CD4-positive, alpha-beta T cell (primary cell): Measurements from ENCODE around the gene NXNL2. TPM values are rescaled to one million over a fixed set of nuclear protein-coding genes. Genes with fewer than 3 reads are reported as not detected.

ENCODE experiments used
- ATAC-seq: fragments of 200-7000 bp; cut with Tn5 transposase; one replicate; pipeline ENCODE4 v1.10.0; 2022; ENCODE audit warnings: mild to moderate bottlenecking; ENCODE audit not compliant: poor library complexity
- CTCF ChIA-PET: fragments of 350-600 bp; sonication (Branson Sonifier 250); formaldehyde crosslinking; loops from one replicate; lab custom pipeline; 2021; ENCODE audit warnings: antibody characterized with exemption, inconsistent platforms; lab: Charles Lee
- POLR2A ChIA-PET: fragments of 350-600 bp; sonication (Branson Sonifier 250); formaldehyde crosslinking; loops from one replicate; lab custom pipeline; 2021; ENCODE audit warnings: antibody characterized with exemption, inconsistent platforms; lab: Charles Lee
- DNase-seq, 14 experiments: peaks; one replicate each; pipeline ENCODE4 v3.0.0-alpha.2; 2013 to 2020; ENCODE audit warnings: mixed read lengths in 2 of 14
- H3K27ac ChIP-seq, 2 donors: one replicate each; pipeline versions ENCODE4 v1.5.1 to v1.7.0; 2013; ENCODE audit warnings: low read length in 2 of 2, low read depth in 1 of 2, mild to moderate bottlenecking in 1 of 2
- H3K27me3 ChIP-seq, 2 experiments: 1 replicate in 1 of 2; 2 replicates in 1 of 2; pipeline versions ENCODE4 v1.6.1 to v1.7.0; 2013; ENCODE audit warnings: low read length in 2 of 2, control low read depth in 1 of 2, mild to moderate bottlenecking in 1 of 2, moderate library complexity in 1 of 2; ENCODE audit not compliant: insufficient read depth in 2 of 2, control insufficient read depth in 1 of 2
- H3K36me3 ChIP-seq: one replicate; pipeline ENCODE4 v1.6.1; 2013; ENCODE audit warnings: low read length, control low read depth; ENCODE audit not compliant: insufficient read depth
- H3K4me1 ChIP-seq: one replicate; pipeline ENCODE4 v1.6.1; 2013; ENCODE audit warnings: low read length, control low read depth; ENCODE audit not compliant: insufficient read depth
- H3K4me3 ChIP-seq: one replicate; pipeline ENCODE4 v1.5.1; 2013; ENCODE audit warnings: mild to moderate bottlenecking, low read length, moderate library complexity
- H3K9me3 ChIP-seq, 2 experiments: 1 replicate in 1 of 2; 2 replicates in 1 of 2; pipeline versions ENCODE4 v1.6.1 to v1.7.0; 2013; ENCODE audit warnings: low read length in 2 of 2, mild to moderate bottlenecking in 2 of 2, control low read depth in 1 of 2, moderate library complexity in 1 of 2; ENCODE audit not compliant: control insufficient read depth in 1 of 2, insufficient read depth in 1 of 2
- H3K27ac Mint-ChIP-seq: one replicate; pipeline ENCODE4 v1.8.0; 2020; ENCODE audit warnings: mixed read lengths
- H3K27me3 Mint-ChIP-seq: one replicate; pipeline ENCODE4 v1.8.0; 2021; ENCODE audit warnings: mixed read lengths
- H3K36me3 Mint-ChIP-seq: one replicate; pipeline ENCODE4 v1.8.0; 2021; ENCODE audit warnings: low read depth, mixed read lengths
- H3K4me1 Mint-ChIP-seq: one replicate; pipeline ENCODE4 v1.8.0; 2021; ENCODE audit warnings: low read depth, mixed read lengths
- H3K4me3 Mint-ChIP-seq: one replicate; pipeline ENCODE4 v1.8.0; 2020; ENCODE audit warnings: mild to moderate bottlenecking, mixed read lengths
- H3K9me3 Mint-ChIP-seq: one replicate; pipeline ENCODE4 v1.8.0; 2020; ENCODE audit warnings: mixed read lengths
- intact Hi-C, 2 experiments: fragments of 100-400 bp; cut with DNase I in 1 of 2; cut with micrococcal nuclease in 1 of 2; formaldehyde crosslinking; loops; one replicate each; pipeline versions ENCODE4 v1.15.1 to v1.9.0; 2023 to 2025; cut with DNase I, micrococcal nuclease
- total RNA-seq, 174 experiments: library from RNA in 2 of 174; stranded (reverse) in 2 of 174; gene quantifications; one replicate each; pipeline ENCODE4 v1.2.3 and lab custom pipeline; 2021 to 2026
- TF ChIP-seq, protein P1 (sequence below): fragments of 200-600 bp; IDR thresholded peaks from one replicate; pipeline ENCODE4 v1.8.0; 2022; ENCODE audit warnings: antibody characterized with exemption, mild to moderate bottlenecking

NXNL2 gene
- total RNA-seq, 2 experiments from 2014 or later: not detected

DNA sequence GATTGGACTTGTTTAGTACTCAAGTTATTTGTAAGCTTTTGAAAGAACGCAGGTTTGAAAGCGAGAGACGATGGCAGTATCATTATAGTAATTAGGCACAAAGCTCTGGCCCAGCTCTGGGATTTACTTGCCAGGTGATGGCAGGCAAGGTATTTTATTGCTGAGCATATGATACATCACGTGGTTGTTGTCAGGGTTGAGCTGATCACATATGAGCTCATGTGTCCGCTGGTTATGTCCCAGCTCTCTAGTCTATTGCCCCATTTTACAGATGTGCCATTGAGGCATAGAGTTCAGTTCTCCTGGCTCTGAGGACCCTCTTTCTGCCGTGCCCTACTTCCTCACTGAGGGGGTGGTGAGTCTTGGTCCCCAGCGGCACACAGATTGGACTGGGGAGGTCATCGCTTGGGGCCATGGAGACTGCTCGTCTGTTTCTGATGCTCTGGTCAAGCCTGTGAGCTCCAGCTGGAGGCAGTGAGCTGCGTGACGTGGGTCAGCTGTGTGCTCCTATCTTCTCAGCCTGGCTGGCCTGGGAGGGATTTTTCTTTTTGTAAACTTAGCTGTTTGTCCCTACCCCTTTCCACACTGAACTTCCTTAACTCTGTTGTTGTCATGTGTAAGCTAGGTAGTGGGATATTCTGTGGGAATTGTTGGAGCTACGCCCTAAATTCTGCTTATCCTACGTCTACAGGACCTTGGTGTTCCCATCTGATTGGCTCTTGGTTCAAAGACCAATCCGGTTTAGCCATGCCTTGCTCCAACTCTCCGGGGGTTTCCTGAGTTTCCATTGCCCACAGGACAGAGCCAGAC is 2.2 kb downstream of the NXNL2 start:
- TF ChIP-seq, protein P1, sequence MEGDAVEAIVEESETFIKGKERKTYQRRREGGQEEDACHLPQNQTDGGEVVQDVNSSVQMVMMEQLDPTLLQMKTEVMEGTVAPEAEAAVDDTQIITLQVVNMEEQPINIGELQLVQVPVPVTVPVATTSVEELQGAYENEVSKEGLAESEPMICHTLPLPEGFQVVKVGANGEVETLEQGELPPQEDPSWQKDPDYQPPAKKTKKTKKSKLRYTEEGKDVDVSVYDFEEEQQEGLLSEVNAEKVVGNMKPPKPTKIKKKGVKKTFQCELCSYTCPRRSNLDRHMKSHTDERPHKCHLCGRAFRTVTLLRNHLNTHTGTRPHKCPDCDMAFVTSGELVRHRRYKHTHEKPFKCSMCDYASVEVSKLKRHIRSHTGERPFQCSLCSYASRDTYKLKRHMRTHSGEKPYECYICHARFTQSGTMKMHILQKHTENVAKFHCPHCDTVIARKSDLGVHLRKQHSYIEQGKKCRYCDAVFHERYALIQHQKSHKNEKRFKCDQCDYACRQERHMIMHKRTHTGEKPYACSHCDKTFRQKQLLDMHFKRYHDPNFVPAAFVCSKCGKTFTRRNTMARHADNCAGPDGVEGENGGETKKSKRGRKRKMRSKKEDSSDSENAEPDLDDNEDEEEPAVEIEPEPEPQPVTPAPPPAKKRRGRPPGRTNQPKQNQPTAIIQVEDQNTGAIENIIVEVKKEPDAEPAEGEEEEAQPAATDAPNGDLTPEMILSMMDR: no peak
- ATAC-seq (no peak), DNase-seq (no peak)
- Mint-ChIP-seq H3K36me3 (no peaks in the 10 kb centered on the region), H3K27ac (no peak overlapping the region), H3K9me3 (no peaks in the 10 kb centered on the region), H3K27me3 (peaks cover 33% of the 10 kb centered on the region), H3K4me3 (peak overlapping the region; percentile 34), H3K4me1 (peaks cover 21% of the 10 kb centered on the region)
- Histone ChIP-seq H3K27me3 (peaks cover 19 to 28% of the 10 kb centered on the region in 2 experiments), H3K27ac (no peak overlapping the region), H3K9me3 (peaks cover 0 to 12% of the 10 kb centered on the region in 2 experiments), H3K4me1 (peaks cover 18% of the 10 kb centered on the region), H3K36me3 (no peaks in the 10 kb centered on the region), H3K4me3 (no peak overlapping the region)
- ChIA-PET POLR2A (no interaction called here), CTCF (interaction anchor here (0.6 kb wide), 1 partner anchor 20 kb away, joined by 3 read pairs; no protein-coding TSS in a partner anchor)
- intact Hi-C loops: loop anchor here in 1 of 2 experiments (5.0 kb wide), 1 partner anchor 145 kb away; no protein-coding TSS in a partner anchor

- Mint-ChIP-seq H3K27ac (no peak overlapping the region), H3K36me3 (no peaks in the 10 kb centered on the region), H3K4me3 (peak overlapping the region; percentile 34), H3K4me1 (peaks cover 16% of the 10 kb centered on the region), H3K27me3 (peaks cover 36% of the 10 kb centered on the region), H3K9me3 (no peaks in the 10 kb centered on the region)
- ChIA-PET POLR2A (no interaction called here), CTCF (no interaction called here)
- intact Hi-C loops: loop anchor here in 1 of 2 experiments (5.0 kb wide), 1 partner anchor 145 kb away; no protein-coding TSS in a partner anchor
- DNase-seq (peak in 7 of 14 experiments; percentile 3 to 71 (median 39)), ATAC-seq (peak; percentile 28)
- peaks cover 16 to 28% of the 10 kb centered on the region in 2 experiments for H3K27me3 ChIP-seq
- H3K4me1 ChIP-seq: peaks cover 18% of the 10 kb centered on the region
- no peaks in the 10 kb centered on the region for H3K36me3 ChIP-seq
- no peak overlapping the region for H3K4me3 ChIP-seq
- TF ChIP-seq, protein P1: no peak
- no peak overlapping the region for H3K27ac ChIP-seq
- H3K9me3 ChIP-seq: peaks cover 0 to 12% of the 10 kb centered on the region in 2 experiments
These were observed 2.7 kb downstream of the NXNL2 start for GRCh38 chr9:88537761-88538091.

DNA sequence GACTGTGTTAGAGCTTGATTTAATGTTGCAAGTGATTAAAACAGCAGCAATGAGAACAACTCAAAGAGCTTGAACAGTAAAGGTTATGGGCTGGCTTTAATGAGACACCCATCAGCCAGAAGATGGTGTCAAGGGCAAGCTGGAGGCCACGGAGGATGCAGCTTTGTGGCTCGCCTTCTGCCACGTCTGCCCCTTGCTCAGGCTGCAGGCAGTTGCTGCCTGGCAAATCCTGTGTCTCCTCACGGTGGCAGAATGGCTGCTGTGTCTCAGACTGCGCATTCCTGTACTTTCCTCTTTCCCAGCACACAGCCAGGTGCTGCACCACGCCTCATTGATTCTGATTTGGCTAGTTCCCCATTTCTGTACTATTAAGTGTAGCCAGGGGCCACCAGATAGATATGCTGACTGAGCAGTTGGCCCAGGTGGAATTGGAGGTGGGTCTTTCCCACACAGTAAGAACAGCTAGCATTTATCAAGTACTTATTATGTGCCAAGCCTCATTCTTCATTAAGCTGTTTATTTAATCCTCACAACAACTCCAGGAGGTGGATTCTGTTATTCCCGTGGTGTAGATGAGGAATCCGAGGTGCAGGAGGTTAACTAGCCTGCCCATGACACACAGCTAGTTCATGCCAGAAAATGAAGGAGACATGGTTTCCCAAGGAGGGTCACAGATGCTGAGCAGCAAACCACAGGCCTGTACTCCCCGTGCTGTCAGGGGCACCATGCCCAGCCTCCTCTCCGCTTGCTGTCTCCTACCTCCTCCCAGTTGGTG is 3.5 kb downstream of the NXNL2 start:
- H3K36me3 ChIP-seq: no peaks in the 10 kb centered on the region
- Mint-ChIP-seq H3K4me3 (peak overlapping the region; percentile 20), H3K4me1 (peaks cover 9% of the 10 kb centered on the region), H3K27ac (no peak overlapping the region), H3K27me3 (peaks cover 31% of the 10 kb centered on the region), H3K36me3 (no peaks in the 10 kb centered on the region), H3K9me3 (no peaks in the 10 kb centered on the region)
- H3K4me1 ChIP-seq: peaks cover 18% of the 10 kb centered on the region
- CTCF ChIA-PET: no interaction called here
- DNase-seq (no peak), ATAC-seq (no peak)
- peaks cover 0 to 12% of the 10 kb centered on the region in 2 experiments for H3K9me3 ChIP-seq
- intact Hi-C loops: loop anchor here in 1 of 2 experiments (5.0 kb wide), 1 partner anchor 146 kb away; no protein-coding TSS in a partner anchor
- TF ChIP-seq, protein P1: no peak
- POLR2A ChIA-PET: no interaction called here
- no peak overlapping the region for H3K4me3 ChIP-seq
- peaks cover 16 to 28% of the 10 kb centered on the region in 2 experiments for H3K27me3 ChIP-seq
- no peak overlapping the region for H3K27ac ChIP-seq
